SW 1271 (cell line): ENCODE results near the gene TRUB2.
A peak's percentile ranks its signal among the peaks of the same experiment; 100 is the strongest.

Source experiments
- DNase-seq, 2 experiments: peaks; one replicate each; lab custom pipeline; 2025; lab: John Stamatoyannopoulos, UW

Gene TRUB2, protein sequence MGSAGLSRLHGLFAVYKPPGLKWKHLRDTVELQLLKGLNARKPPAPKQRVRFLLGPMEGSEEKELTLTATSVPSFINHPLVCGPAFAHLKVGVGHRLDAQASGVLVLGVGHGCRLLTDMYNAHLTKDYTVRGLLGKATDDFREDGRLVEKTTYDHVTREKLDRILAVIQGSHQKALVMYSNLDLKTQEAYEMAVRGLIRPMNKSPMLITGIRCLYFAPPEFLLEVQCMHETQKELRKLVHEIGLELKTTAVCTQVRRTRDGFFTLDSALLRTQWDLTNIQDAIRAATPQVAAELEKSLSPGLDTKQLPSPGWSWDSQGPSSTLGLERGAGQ

DNA sequence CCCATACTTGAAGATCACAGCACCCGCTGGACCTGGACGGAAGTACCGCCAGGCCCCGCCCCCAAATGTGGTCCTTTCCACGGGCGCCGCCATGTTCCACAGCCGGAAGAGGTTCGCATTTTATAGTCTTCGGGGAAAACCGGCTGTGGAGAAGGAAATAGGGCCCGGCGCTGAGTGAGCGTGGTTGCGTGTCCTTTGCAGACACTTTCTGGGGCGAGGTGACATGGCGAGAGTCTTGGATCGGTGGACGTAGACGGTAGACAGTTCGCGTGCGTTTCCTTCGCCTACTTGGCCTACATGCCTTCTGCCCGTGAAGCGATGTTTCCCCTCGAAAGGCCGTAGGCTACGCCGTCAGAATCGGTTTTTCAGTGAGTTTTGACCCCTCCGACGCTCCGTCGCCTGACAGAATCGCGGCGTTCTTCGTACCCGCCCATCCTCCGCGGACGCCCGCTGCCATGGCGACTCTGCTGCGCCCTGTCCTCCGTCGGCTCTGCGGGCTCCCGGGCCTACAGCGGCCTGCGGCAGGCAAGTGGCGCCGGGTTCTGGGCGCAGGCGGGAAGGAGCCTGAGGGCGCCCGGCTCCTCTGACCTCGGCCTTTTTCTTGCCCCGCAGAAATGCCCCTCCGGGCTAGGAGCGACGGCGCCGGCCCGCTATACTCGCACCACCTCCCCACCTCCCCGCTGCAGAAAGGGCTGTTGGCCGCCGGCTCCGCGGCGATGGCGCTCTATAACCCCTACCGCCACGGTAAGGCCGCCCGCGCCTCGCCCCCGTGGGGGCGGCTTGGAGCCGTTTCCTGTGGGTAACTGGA is at the start of gene TRUB2, which contains the start of gene COQ4:
TRUB2 (minus strand) TSS at position 44 of the 808 bp plus-strand sequence; CDS start at position 5, 39 bp downstream.
COQ4 (plus strand) TSS at position 436 of the 808 bp plus-strand sequence; CDS start at position 456, 20 bp downstream.
- DNase-seq = peak; percentile 89 to 96

DNA sequence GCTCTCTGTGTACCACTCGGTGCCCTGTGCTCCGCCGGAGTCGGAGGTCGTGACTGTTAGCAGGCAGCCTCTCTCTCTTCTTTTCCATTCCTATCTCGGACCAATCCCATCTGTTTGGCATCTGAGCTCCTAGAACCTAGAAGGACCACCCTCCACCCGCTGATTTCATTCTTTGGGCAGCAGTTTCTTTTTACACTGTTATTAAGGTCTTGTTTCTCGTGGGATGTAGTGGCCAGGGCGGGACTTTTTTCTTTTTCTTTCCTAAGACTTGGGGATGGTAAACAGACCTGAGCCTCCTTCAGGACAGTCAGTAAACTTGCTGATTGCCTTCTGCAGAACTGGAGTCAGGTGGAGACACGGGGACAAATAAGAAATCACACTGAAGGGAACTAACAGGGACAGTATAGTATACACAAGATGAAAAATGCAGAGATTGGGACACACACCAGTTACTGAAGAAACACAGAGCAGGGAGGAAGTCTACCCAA is 49.4 kb upstream of the TRUB2 start:
- DNase-seq = no peak

DNA sequence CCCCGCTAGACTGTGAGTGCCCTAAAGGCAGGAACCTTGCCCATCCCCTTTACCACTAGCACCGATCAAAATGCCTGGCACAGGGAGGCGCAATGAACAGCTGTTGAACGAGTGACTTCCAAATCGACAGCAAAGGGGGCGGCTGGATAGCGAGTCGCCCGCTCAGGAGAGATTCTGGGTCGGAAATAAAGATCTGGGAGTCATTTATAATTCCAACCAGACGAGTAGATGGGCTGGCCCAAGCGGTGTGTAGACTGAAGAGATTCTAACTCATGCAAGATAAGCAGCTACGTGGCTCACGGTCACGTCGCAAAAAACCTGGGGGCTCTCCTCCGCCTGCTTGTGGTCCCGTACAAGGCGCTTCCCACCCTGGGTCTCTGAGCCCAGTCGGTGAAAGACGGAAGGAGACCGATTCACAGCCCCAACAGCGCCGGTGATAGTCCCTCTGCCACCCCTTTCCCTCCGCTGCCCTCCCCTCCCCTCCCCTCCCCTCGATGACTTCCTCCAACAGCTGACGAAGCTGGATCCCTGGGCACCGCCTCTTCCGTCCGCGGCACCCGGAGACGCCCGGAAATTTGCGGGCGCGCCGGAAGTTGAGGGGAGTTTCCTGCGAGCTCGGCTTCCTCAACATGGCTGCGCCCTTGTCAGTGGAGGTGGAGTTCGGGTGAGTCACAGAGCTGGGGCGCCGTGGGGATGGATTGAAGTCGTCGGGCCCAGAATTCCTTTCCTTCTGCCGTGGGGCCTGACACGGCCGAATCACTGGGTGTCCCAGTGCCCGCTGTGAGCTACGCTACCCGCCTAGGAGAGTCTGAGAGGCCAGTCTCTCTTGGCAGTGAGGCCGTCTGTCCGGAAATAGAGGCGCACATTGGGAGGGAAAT is 48.7 kb upstream of the TRUB2 start, which contains the start of gene URM1:
URM1 (plus strand) TSS at position 623 of the 878 bp plus-strand sequence; CDS start at position 630, 7 bp downstream.
- DNase-seq = peak; percentile 96 to 97

DNA sequence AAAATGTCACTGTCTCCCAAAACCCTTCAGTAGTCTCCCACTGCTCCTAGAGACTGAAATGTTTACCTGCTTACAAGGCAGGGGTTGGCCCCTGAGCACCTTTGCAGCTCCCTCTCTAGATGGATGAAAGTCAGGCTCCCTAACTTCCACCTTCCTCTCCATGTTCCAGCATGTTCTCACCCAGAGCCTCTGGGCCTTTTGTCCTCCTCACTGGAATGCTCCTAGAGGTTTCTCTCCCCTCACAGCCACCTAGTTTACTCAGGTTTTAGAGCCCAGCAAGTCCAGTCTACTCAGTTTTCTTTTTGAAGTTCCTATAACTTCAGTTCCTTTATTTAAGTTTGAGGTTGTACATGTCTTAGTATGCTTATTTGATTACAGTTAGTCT is 48.1 kb upstream of the TRUB2 start:
- DNase-seq = no peak

DNA sequence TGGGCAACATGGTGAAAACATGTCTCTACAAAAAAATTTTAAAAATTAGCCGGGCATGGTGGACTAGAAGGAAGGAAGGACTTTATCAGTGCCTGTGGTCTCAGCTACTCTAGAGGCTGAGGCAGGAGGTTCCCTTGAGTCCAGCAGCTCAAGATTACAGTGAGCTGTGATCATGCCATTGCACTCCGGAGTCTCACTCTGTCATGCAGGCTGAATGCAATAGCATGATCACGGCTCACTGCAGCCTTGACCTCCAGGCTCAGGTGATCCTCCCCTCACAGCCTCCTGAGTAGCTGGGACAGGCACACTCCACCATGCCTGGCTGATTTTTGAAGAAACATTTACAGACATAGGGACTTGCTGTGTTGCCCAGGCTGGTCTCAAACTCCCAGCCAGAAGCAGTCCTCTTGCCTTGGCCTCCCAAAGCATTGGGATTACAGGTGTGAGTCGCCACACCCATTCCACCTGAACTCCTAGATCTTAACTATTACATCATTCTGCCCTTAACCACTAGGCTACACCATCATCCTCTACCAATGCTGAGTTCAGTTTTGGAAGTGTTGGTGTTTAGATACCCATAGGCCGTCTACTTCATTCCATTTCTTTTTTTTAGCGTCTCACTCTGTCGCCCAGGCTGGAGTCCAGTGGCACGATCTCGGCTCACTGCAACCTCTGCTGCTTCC is 46.9 kb upstream of the TRUB2 start:
- no peak for DNase-seq

DNA sequence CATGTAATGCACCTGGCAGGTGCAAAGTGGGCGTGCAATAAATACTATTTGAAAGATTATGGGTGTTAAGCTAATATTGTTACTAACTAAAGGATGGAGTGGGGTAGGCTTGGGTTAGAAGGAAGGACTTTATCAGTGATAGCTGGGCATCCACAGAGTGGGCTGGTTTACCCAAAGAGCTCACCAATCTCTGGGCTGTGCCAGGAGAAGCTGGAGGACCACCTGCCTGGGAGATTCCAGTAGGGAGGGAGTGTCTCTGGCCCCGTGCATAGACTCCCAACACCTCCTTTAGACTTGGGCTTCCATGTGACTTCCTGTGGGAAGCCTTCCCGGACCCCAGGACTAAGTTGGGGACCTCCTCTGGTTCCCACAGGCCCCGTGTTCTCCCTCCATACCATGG is 43.3 kb upstream of the TRUB2 start:
- no peak for DNase-seq

DNA sequence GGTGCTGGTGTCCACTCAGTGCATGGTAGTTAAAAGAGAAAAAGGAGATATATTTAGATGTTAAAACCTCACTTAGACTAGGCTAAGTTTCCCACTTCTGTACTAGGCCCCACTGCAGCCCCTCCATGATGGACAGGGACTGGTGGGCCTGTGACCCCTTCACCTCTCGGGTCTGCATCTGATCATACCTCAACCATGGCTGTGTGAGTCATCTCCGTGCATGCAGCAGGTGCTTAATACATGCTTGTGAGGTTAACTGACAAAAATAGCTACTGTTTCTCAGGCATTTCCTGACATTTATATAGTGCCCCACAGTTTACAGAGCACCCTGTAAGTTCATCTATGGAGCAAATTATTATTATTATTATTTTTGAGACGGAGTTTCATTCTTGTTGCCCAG is 40.5 kb upstream of the TRUB2 start:
- DNase-seq = no peak

DNA sequence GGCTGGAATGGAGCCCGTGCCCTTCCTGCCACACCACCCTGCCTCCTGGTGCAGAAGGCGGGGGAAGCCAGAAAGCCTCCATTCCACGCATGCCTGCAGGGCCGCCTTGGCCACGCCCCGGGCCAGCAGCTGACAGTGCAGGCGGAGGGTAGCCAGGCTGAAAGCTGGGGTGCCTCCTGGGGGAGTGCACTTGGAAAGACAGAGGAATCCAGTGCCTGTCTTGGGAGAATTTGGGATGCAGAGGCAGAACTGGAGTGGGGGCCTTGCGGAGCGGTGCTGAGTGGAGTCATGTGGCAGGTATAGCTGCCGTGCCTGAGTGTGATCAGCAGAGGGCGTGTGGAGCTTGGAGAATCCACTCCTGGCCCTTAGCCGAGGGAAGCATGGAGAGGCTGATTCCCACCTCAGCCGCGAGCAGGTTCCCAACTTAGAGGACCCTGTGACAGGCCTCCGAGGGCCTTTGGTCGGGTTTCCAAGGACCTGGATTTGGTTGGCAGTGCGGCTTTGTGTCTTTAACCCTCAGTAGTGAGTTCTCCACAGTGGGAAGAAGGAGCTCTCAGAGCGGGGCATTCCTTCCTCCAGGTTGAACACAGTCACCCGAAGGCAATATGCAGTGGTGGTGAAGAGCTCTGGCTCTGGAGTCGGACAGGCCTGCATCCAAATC is 39.9 kb upstream of the TRUB2 start:
- DNase-seq = peak; percentile 54 to 79

DNA sequence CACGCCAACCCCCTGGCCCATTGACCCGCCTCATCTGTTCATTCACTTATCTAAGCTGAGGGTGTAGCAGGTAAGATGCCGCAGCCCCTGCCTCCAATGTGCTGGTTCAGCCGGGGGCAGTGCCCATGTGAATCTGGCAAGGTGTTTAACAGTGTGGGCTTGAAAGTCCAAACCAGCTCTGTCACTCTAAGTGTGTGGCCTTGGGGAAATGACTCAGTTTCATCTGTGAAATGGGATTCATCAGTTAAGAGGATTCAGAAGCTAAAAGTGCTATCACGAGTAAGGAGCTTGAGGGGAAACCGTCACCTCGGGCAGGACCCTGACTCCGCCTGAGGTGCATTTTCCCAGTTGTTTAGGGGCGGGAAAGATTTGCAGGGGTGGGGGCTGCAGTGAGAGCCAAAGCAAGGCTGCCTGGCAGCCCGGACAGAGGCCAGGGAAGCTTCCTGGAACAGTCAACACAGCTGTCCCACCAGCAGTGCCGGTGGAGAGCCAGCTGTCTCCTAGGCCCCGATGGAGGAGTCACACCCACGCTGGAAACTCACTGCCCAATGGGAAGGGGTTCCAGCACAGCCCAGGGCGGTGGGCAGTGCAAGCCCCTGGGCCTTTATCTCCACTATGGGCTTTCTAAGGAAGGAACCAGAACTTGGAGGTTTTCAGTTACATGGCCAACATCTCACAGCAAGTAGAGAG is 39.2 kb upstream of the TRUB2 start:
- no peak for DNase-seq

DNA sequence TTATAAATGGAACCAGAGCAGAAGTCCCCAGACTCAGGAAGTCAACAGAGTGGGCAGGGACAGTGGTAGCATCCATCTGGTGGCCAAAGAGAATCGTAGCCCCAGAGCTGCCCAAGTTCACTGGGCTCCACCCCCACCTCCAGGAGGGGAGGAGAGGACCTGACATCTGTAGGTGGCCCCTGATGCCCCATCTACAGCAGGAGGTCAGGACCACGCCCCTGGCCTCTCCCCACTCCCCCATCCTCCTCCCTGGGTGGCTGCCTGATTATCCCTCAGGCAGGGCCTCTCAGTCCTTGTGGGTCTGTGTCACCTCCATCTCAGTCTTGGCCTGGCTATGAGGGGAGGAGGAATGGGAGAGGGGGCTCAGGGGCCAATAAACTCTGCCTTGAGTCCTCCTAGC is 38.6 kb upstream of the TRUB2 start:
- DNase-seq = no peak

DNA sequence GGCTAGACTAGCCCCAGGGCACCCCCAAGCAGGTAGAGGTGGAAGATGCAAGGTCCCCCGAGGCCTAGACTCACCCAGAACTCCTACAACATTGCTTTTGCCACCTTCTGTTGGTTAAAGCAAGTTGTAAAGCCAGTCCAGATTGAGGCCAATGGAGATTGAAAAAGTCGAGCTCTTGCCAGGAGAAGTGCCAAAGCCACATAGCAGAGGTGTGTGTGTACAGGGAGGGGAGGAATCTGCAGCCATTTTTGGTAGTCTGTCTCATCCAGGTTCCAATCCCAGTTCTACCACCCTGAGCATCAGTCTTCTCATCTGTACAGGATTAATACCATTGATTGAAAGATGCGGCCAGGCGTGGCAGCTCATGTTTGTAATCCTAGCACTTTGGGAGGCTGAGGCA is 36.6 kb upstream of the TRUB2 start:
- no peak for DNase-seq

DNA sequence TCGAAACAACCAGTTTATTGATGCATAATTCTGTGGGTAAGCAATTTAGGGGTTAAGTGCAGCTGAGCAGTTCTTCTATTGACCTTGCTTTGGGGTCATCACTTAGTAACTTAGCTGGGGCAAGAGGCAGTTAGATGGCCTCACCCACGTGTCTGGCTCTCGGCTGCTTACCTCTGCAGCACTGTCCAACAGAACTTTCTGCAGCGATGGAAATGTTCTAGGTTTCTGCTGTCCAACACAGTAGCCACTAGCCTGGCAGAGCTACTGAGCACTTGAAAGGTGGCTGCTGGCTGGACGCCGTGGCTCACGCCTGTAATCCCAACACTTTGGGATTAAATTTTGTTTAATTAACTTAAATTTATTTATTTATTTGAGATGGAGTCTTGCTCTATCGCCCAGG is 35.8 kb upstream of the TRUB2 start:
- DNase-seq = no peak

DNA sequence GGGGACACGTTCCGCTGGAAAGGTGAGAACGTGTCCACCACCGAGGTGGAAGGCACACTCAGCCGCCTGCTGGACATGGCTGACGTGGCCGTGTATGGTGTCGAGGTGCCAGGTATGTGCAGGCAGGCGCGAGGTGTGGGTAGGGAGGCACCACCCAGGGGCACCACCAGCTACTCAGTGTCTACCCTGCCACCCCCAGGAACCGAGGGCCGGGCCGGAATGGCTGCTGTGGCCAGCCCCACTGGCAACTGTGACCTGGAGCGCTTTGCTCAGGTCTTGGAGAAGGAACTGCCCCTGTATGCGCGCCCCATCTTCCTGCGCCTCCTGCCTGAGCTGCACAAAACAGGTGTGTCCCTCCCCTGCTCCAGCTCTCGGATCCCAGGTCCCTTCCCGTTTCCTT is 33.2 kb upstream of the TRUB2 start:
- DNase-seq = no peak

DNA sequence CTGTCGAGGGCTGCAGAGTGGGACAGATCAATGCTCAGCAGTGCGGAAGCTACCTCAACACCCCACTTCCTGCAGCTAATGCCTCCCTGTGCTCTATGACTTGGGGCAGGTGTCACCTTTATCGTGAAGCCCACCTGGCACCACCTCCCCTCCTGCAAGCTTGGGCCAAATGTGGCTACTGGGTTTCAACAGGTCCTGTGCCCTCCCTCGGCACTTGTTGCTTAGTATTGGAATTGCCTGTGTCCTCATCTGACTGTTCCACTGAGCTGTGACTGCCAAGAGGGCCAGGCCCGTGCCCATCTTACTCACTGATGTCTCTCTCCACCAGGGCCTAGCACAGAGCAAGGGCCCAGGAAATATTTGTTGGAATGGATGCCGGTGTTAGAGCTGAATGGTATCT is 27.5 kb upstream of the TRUB2 start:
- no peak for DNase-seq

DNA sequence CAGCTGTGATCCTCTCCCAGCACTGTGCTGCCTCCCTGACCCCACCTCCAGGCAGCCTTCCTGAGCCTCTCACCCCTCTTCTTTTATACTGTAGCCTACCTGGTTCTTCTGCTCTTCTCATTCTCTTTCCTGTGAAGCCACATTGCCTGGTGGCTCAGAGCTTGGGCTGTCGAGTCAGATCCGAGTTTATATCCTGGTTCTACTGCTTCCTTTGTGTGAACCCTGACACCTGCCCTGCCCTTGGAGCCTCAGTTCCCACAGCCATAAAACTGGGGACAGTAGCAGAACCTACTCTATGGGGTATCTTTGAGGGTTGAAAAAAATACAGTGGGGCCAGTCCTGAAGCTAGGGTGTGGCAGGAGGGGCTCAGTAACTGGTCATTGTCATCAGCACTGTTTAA is 26.9 kb upstream of the TRUB2 start:
- DNase-seq = no peak

DNA sequence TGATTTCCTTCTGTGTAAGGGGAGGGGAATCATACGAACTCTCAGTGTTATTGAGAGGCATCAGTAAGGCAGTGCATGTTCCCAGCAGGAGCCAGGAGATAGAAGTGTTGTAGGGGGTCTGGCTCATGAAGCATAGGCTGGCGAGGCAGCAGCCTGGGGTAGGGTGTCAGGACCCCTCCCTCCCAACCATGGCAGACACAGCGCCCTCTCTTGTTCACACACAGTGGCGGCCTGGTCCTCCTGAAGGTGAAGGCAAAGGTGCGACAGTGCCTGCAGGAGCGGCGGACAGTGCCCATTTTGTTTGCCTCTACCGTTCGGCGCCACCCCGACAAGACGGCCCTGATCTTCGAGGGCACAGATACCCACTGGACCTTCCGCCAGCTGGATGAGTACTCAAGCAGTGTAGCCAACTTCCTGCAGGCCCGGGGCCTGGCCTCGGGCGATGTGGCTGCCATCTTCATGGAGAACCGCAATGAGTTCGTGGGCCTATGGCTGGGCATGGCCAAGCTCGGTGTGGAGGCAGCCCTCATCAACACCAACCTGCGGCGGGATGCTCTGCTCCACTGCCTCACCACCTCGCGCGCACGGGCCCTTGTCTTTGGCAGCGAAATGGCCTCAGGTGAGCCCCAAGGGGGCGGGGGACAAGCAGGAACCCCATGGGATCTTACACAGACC is 22.8 kb upstream of the TRUB2 start:
- no peak for DNase-seq

DNA sequence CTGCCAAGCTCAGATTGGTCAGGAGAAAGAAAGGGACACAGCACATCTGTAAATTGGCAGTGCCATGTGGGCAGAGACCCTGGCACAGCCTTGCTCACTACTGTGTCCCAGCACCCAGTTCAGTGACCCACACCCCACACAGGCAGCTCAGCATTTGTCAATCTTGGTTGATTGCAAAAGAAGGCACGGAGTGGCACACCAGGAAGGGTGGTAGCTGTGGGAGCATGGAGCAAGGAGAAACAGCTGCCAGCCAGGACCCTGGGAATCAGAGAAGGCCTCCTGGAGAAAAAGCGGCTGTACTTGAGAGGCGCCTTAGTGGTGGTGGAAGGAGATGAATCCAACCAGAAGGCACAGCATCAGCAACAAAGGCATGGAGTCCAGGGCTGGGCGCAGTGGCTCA is 21.6 kb upstream of the TRUB2 start:
- no peak for DNase-seq

DNA sequence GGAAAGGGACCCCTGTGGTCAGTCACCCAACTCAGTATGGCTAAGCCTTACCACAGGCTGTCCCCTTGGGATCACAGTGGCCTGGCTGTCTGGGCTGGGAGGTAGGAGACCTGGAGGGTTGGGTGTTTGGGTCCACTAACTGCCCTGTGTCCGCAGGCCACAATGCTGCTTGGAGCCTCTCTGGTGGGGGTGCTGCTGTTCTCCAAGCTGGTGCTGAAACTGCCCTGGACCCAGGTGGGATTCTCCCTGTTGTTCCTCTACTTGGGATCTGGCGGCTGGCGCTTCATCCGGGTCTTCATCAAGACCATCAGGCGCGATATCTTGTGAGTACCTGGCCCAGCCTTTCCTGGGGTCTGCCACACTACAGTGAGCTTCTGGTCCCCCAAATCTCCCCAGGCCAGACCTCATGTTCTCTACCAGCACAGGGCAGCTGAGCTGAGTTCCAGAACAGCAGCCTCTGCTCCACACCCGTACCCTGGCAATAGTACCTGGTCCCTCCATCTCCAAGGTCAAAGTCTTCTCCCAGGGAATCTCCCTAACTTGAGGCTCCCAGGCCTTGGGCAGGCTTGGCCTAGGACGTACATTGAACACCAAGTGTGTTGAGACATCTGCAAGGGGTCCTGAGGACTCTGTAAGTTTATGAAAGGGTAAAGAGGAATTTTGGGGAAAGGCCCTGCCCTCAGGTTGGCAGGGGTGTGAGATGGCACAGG is 20.9 kb upstream of the TRUB2 start:
- DNase-seq = no peak

DNA sequence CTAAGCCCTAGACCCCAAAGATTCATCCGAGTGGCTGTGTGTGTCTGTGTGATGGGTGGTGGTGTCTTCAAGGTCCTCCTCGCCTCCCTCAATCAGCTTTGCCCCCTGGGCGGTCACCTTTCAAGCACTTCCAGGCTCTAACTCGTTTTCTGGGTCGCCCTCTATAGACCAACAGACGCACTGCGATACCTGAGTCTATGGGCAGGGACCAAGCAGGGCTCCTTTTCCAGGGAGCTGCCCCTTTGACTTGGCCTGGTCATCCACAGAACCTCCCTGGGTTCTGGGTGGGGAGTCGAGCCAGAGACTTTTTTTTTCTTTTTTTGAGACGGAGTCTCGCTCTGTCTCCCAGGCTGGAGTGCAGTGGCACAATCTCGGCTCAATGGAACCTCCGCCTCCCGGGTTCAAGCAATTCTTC is 19.2 kb upstream of the TRUB2 start:
- peak; percentile 71 to 82 for DNase-seq
